ENCODE results near the gene IL5.

DNA sequence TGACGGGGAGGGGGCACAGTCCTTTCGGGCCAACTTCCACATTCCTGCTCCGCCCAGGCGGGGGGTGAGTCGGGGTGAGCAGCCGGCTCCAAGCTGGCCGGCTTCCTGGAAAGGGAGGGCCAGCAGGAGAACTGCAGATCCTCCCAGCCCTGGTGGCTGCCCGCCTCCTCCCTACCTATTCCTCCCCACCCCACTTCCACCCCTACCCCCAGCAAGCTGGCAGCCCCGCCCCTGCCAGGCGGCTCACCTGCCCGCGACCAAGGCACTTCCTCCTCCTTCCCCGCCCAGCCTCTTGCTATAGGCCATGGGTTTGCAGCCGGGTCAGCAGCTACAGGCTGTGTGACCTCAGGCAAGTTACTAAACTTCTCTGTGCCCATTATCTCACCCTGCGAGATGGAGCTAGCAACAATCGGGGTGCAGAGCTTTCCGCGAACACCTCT is 47.1 kb downstream of the IL5 start:
- no peak for TF ChIP-seq EZH2phosphoT487 (IDR thresholded peaks at IDR 0.05; ENCODE audit: borderline replicate concordance, low read length)
- TF ChIP-seq, protein P1, sequence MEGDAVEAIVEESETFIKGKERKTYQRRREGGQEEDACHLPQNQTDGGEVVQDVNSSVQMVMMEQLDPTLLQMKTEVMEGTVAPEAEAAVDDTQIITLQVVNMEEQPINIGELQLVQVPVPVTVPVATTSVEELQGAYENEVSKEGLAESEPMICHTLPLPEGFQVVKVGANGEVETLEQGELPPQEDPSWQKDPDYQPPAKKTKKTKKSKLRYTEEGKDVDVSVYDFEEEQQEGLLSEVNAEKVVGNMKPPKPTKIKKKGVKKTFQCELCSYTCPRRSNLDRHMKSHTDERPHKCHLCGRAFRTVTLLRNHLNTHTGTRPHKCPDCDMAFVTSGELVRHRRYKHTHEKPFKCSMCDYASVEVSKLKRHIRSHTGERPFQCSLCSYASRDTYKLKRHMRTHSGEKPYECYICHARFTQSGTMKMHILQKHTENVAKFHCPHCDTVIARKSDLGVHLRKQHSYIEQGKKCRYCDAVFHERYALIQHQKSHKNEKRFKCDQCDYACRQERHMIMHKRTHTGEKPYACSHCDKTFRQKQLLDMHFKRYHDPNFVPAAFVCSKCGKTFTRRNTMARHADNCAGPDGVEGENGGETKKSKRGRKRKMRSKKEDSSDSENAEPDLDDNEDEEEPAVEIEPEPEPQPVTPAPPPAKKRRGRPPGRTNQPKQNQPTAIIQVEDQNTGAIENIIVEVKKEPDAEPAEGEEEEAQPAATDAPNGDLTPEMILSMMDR (conservative IDR thresholded peaks at IDR 0.05; ENCODE audit: low read depth, low read length), result no peak
